ENCODE data around the gene LRRC41. TPM values are rescaled to one million over a fixed set of nuclear protein-coding genes. Genes with fewer than 3 reads are reported as not detected.

The LRRC41 gene
- total and polyA plus RNA-seq, 4 donors, result 22.0 to 58.4 (median 27.7) TPM

- Histone ChIP-seq H3K27ac (ENCODE audit: low read depth in 1 of 2, low read length in 2 of 2) (no peak overlapping the region), H3K4me3 (ENCODE audit: low read depth in 1 of 3, low read length in 3 of 3) (no peak overlapping the region), H3K9ac (ENCODE audit: low read depth in 1 of 2, low read length in 2 of 2) (no peak overlapping the region), H3K9me3 (ENCODE audit: control insufficient read depth in 4 of 4, low read length in 3 of 4) (no peaks in the 10 kb centered on the region), H3K4me1 (ENCODE audit: control insufficient read depth in 4 of 4, insufficient read depth in 4 of 4, low read length in 3 of 4) (no peaks in the 10 kb centered on the region), H3K36me3 (ENCODE audit: control insufficient read depth in 4 of 4, insufficient read depth in 3 of 4, low read depth in 1 of 4, low read length in 3 of 4) (peaks cover 4 to 34% (median 24%) of the 10 kb centered on the region in 4 donors), H3K27me3 (ENCODE audit: control insufficient read depth in 4 of 4, insufficient read depth in 4 of 4, low read length in 3 of 4) (no peaks in the 10 kb centered on the region)
- DNase-seq (ENCODE audit: low spot score), result no peak
- 94% methylated on average over 1 of the region's 1 CpG for WGBS
- TF ChIP-seq HNF4A (conservative IDR thresholded peaks at IDR 0.05), result no peak
- no peak for TF ChIP-seq TAF1 (conservative IDR thresholded peaks at IDR 0.05)
- no peak for TF ChIP-seq EGR1 (IDR thresholded peaks at IDR 0.05; ENCODE audit: low read depth in 2 of 2)
Measured at GRCh38 chr1:46317323-46317722, 13.9 kb upstream of the LRRC41 start.

GRCh38 chr1:46315669-46316403 is 12.4 kb upstream of the LRRC41 start:
- no peak overlapping the region for H3K27ac ChIP-seq (ENCODE audit: low read depth in 1 of 2, low read length in 2 of 2)
- H3K4me1 ChIP-seq (ENCODE audit: control insufficient read depth in 4 of 4, insufficient read depth in 4 of 4, low read length in 3 of 4), result no peaks in the 10 kb centered on the region
- no peaks in the 10 kb centered on the region for H3K27me3 ChIP-seq (ENCODE audit: control insufficient read depth in 4 of 4, insufficient read depth in 4 of 4, low read length in 3 of 4)
- 95% methylated on average over 3 of the region's 3 CpGs for WGBS
- no peak for DNase-seq (ENCODE audit: low spot score)
- H3K9me3 ChIP-seq (ENCODE audit: control insufficient read depth in 4 of 4, low read length in 3 of 4), result no peaks in the 10 kb centered on the region
- peaks cover 4 to 43% (median 29%) of the 10 kb centered on the region in 4 donors for H3K36me3 ChIP-seq (ENCODE audit: control insufficient read depth in 4 of 4, insufficient read depth in 3 of 4, low read depth in 1 of 4, low read length in 3 of 4)
- TF ChIP-seq YY1 (IDR thresholded peaks at IDR 0.05), result no peak
- TF ChIP-seq, protein P1, sequence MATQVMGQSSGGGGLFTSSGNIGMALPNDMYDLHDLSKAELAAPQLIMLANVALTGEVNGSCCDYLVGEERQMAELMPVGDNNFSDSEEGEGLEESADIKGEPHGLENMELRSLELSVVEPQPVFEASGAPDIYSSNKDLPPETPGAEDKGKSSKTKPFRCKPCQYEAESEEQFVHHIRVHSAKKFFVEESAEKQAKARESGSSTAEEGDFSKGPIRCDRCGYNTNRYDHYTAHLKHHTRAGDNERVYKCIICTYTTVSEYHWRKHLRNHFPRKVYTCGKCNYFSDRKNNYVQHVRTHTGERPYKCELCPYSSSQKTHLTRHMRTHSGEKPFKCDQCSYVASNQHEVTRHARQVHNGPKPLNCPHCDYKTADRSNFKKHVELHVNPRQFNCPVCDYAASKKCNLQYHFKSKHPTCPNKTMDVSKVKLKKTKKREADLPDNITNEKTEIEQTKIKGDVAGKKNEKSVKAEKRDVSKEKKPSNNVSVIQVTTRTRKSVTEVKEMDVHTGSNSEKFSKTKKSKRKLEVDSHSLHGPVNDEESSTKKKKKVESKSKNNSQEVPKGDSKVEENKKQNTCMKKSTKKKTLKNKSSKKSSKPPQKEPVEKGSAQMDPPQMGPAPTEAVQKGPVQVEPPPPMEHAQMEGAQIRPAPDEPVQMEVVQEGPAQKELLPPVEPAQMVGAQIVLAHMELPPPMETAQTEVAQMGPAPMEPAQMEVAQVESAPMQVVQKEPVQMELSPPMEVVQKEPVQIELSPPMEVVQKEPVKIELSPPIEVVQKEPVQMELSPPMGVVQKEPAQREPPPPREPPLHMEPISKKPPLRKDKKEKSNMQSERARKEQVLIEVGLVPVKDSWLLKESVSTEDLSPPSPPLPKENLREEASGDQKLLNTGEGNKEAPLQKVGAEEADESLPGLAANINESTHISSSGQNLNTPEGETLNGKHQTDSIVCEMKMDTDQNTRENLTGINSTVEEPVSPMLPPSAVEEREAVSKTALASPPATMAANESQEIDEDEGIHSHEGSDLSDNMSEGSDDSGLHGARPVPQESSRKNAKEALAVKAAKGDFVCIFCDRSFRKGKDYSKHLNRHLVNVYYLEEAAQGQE (IDR thresholded peaks at IDR 0.05), result no peak
- TF ChIP-seq, protein P2, sequence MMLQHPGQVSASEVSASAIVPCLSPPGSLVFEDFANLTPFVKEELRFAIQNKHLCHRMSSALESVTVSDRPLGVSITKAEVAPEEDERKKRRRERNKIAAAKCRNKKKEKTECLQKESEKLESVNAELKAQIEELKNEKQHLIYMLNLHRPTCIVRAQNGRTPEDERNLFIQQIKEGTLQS (IDR thresholded peaks at IDR 0.05), result no peak
- TF ChIP-seq FOXA2 (IDR thresholded peaks at IDR 0.05), result no peak
- TF ChIP-seq HNF4A (conservative IDR thresholded peaks at IDR 0.05), result no peak
- no peak for TF ChIP-seq JUND (IDR thresholded peaks at IDR 0.05)
- TF ChIP-seq RAD21 (IDR thresholded peaks at IDR 0.05), result no peak
- no peak for TF ChIP-seq RXRA (IDR thresholded peaks at IDR 0.05)
- TF ChIP-seq MAX (IDR thresholded peaks at IDR 0.05), result no peak
- no peak for TF ChIP-seq SP1 (IDR thresholded peaks at IDR 0.05)
- H3K9ac ChIP-seq (ENCODE audit: low read depth in 1 of 2, low read length in 2 of 2), result no peak overlapping the region
- no peak overlapping the region for H3K4me3 ChIP-seq (ENCODE audit: low read depth in 1 of 3, low read length in 3 of 3)

GRCh38 chr1:46310321-46310720 is 6.9 kb upstream of the LRRC41 start:
- peaks cover 9 to 42% (median 25%) of the 10 kb centered on the region in 4 donors for H3K36me3 ChIP-seq (ENCODE audit: control insufficient read depth in 4 of 4, insufficient read depth in 3 of 4, low read depth in 1 of 4, low read length in 3 of 4)
- no peaks in the 10 kb centered on the region for H3K9me3 ChIP-seq (ENCODE audit: control insufficient read depth in 4 of 4, low read length in 3 of 4)
- WGBS, result over 99% methylated on average over 4 of the region's 4 CpGs
- no peak for DNase-seq (ENCODE audit: low spot score)
- H3K27ac ChIP-seq (ENCODE audit: low read depth in 1 of 2, low read length in 2 of 2), result no peak overlapping the region
- no peak overlapping the region for H3K9ac ChIP-seq (ENCODE audit: low read depth in 1 of 2, low read length in 2 of 2)
- peaks cover 0 to 3% (median 1%) of the 10 kb centered on the region in 4 donors for H3K4me1 ChIP-seq (ENCODE audit: control insufficient read depth in 4 of 4, insufficient read depth in 4 of 4, low read length in 3 of 4)
- no peak overlapping the region for H3K4me3 ChIP-seq (ENCODE audit: low read depth in 1 of 3, low read length in 3 of 3)
- H3K27me3 ChIP-seq (ENCODE audit: control insufficient read depth in 4 of 4, insufficient read depth in 4 of 4, low read length in 3 of 4), result no peaks in the 10 kb centered on the region
- no peak for TF ChIP-seq SP1 (IDR thresholded peaks at IDR 0.05)
- no peak for TF ChIP-seq TAF1 (conservative IDR thresholded peaks at IDR 0.05)
- TF ChIP-seq YY1 (IDR thresholded peaks at IDR 0.05), result no peak
- TF ChIP-seq JUND (IDR thresholded peaks at IDR 0.05), result no peak
- TF ChIP-seq FOXA2 (IDR thresholded peaks at IDR 0.05), result no peak
- no peak for TF ChIP-seq EGR1 (IDR thresholded peaks at IDR 0.05; ENCODE audit: low read depth in 2 of 2)
- no peak for TF ChIP-seq RAD21 (IDR thresholded peaks at IDR 0.05)
- TF ChIP-seq, protein P1 (IDR thresholded peaks at IDR 0.05), result no peak
- no peak for TF ChIP-seq MAX (IDR thresholded peaks at IDR 0.05)
- no peak for TF ChIP-seq ZBTB33 (IDR thresholded peaks at IDR 0.05)
- no peak for TF ChIP-seq HNF4G (IDR thresholded peaks at IDR 0.05)
- TF ChIP-seq, protein P2 (IDR thresholded peaks at IDR 0.05), result no peak
- no peak for TF ChIP-seq HNF4A (conservative IDR thresholded peaks at IDR 0.05)
- TF ChIP-seq NR2F2 (IDR thresholded peaks at IDR 0.05), result no peak

Measured in liver (tissue), 9 donors.